IPS-20b (cell line): Measurements from ENCODE around the gene RXRA.

Experiments used
- H3K27ac ChIP-seq: one replicate; pipeline ENCODE4 v1.5.1; 2013; ENCODE audit warnings: low read length
- H3K27me3 ChIP-seq: 2 replicates; pipeline ENCODE4 v1.6.1; 2013; ENCODE audit warnings: mild to moderate bottlenecking, low read length, inconsistent platforms; ENCODE audit not compliant: insufficient read depth
- H3K36me3 ChIP-seq: 2 replicates; pipeline ENCODE4 v1.6.1; 2013; ENCODE audit warnings: low read depth, mild to moderate bottlenecking, inconsistent platforms, low read length, moderate library complexity; ENCODE audit not compliant: insufficient read depth
- H3K4me1 ChIP-seq: 2 replicates; pipeline ENCODE4 v1.6.1; 2013; ENCODE audit warnings: mild to moderate bottlenecking, control low read depth, inconsistent platforms, low read length, moderate library complexity; ENCODE audit not compliant: insufficient read depth
- H3K4me3 ChIP-seq: 2 replicates; pipeline ENCODE4 v1.5.1; 2013; ENCODE audit warnings: mild to moderate bottlenecking, low read length, inconsistent platforms
- H3K9ac ChIP-seq: 2 replicates; pipeline ENCODE4 v1.6.1; 2013; ENCODE audit warnings: low read depth, mild to moderate bottlenecking, inconsistent platforms, low read length, moderate library complexity
- H3K9me3 ChIP-seq: 2 replicates; pipeline ENCODE4 v1.6.1; 2013; ENCODE audit warnings: mild to moderate bottlenecking, low read depth, low read length, inconsistent platforms; ENCODE audit not compliant: insufficient read depth

RXRA gene

DNA sequence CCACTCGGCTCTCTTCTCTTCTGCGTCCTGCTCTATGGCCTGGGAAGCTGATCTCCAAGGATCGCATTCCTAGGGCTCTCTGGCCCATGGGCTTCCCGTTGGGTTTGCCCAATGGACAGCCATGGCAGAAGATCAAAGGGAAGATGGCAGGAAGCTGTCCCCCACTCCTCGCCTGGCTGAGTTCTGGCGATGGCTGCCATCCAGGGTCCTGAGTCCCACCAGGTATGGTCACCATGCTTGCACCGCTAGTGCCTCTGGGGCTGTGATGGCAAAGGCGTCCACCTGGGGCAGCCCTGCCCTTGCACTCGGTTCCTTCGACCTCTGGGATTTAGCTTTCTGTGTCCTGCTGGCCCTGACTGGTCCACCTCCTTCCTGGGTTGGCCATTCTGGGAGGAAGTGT, 156.0 kb downstream of the RXRA start:
- no peak overlapping the region for H3K9ac ChIP-seq
- no peak overlapping the region for H3K27ac ChIP-seq
- H3K9me3 ChIP-seq = no peaks in the 10 kb centered on the region

GRCh38 chr9:134483361-134484184, 157.3 kb downstream of the RXRA start:
- Histone ChIP-seq H3K27ac (no peak overlapping the region), H3K27me3 (no peaks in the 10 kb centered on the region), H3K4me1 (no peaks in the 10 kb centered on the region), H3K9ac (no peak overlapping the region), H3K4me3 (no peak overlapping the region), H3K9me3 (no peaks in the 10 kb centered on the region), H3K36me3 (no peaks in the 10 kb centered on the region)

More for the DNA sequence above, 156.0 kb downstream of the RXRA start:
- H3K36me3 ChIP-seq = no peaks in the 10 kb centered on the region
- H3K4me1 ChIP-seq = no peaks in the 10 kb centered on the region
- no peak overlapping the region for H3K4me3 ChIP-seq
- no peaks in the 10 kb centered on the region for H3K27me3 ChIP-seq

- H3K27ac ChIP-seq = no peak overlapping the region
- H3K4me1 ChIP-seq = no peaks in the 10 kb centered on the region
- no peak overlapping the region for H3K9ac ChIP-seq
- no peaks in the 10 kb centered on the region for H3K36me3 ChIP-seq
- H3K27me3 ChIP-seq = no peaks in the 10 kb centered on the region
- no peak overlapping the region for H3K4me3 ChIP-seq
- no peaks in the 10 kb centered on the region for H3K9me3 ChIP-seq
These were observed 158.2 kb downstream of the RXRA start for GRCh38 chr9:134484479-134484878.

DNA sequence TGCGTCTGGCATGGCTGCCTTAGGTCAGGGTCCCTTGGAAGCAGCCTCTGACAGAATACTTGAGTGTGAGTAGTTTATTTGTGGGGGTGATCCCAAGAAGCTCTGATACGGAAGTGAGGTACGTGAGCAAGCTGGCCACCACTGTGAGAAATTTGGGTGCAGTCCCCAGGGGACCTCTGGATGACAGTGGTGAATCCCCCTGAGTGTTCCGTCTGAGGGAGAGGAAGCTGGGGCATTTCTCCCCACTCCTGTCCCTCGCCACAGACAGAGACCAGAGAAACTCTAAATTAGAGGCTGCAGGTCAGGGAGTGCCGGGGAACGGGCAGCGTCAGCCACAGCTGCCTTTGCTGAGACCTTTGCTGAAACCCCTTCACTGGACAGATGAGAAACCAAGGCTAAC, 159.4 kb downstream of the RXRA start:
- Histone ChIP-seq H3K36me3 (no peaks in the 10 kb centered on the region), H3K27ac (no peak overlapping the region), H3K27me3 (no peaks in the 10 kb centered on the region), H3K4me1 (no peaks in the 10 kb centered on the region), H3K9ac (no peak overlapping the region), H3K4me3 (no peak overlapping the region), H3K9me3 (no peaks in the 10 kb centered on the region)

- H3K27ac ChIP-seq = no peak overlapping the region
- no peaks in the 10 kb centered on the region for H3K27me3 ChIP-seq
- H3K9me3 ChIP-seq = no peaks in the 10 kb centered on the region
- no peak overlapping the region for H3K4me3 ChIP-seq
- no peaks in the 10 kb centered on the region for H3K4me1 ChIP-seq
- H3K36me3 ChIP-seq = no peaks in the 10 kb centered on the region
- no peak overlapping the region for H3K9ac ChIP-seq
These were observed 159.9 kb downstream of the RXRA start for GRCh38 chr9:134486143-134486591.

DNA sequence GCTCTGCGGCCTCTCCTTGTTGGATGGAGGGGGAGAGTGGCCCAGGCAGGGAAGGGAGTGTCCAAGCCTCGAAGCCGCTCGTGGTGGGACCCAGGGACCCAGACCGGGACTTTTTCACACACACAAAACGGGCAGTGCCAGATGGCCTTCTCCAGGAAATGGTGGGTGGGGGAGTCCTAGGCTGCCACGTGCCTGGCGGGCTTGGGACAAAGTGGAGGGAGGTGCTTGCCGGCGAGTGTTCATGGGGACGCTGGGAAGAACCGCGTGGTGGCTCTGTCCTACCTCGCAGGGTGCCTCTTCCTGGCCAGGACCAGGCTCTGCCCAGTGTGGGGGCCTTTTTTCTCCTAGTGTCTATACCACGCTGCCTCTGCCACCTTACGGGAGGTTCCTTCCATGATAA, 160.3 kb downstream of the RXRA start:
- no peaks in the 10 kb centered on the region for H3K27me3 ChIP-seq
- no peaks in the 10 kb centered on the region for H3K4me1 ChIP-seq
- H3K9me3 ChIP-seq = no peaks in the 10 kb centered on the region
- no peaks in the 10 kb centered on the region for H3K36me3 ChIP-seq
- H3K27ac ChIP-seq = no peak overlapping the region
- H3K9ac ChIP-seq = no peak overlapping the region
- H3K4me3 ChIP-seq = no peak overlapping the region
